ENCODE data around the gene TM4SF5.

Gene TM4SF5

DNA sequence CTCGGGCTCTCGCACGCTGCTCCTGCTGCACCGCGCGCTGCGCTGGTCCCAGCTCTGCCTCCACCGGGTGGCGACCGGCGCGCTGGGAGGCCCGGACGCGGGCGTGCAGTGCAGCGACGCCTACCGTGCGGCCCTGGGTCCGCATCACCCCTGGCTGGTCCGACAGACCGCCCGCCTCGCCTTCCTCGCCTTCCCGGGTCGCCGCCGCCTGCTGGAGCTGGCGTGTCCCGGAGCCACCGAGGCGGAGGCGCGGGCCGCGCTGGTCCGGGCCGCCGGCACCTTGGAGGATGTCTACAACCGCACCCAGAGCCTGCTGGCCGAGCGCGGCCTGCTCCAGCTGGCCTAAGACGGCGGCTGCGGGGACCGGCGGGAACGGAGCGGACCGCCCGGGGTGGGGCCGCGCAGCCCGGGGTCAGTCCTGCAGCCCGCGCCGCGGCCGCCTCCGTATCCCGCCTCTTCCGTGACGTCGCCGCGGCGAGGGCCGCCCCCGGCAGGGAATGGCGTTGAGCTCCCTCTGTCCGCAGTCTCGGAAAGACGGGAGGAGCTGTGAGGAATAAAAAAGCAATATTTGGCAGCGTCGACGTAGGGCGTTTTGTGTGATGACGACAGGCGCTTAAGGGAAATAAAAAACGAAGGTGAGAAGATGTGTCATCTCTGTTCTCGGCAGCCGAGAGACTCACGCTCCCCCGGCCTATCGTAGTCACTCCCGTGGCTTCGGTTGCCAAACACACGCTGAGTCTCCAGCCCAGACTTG, 18.4 kb downstream of the TM4SF5 start:
- TF ChIP-seq GATA3 (IDR thresholded peaks at IDR 0.05; ENCODE audit: low read depth, low read length) = no peak
- no peak for TF ChIP-seq GATA2 (IDR thresholded peaks at IDR 0.05; ENCODE audit: low read depth, low read length)

DNA sequence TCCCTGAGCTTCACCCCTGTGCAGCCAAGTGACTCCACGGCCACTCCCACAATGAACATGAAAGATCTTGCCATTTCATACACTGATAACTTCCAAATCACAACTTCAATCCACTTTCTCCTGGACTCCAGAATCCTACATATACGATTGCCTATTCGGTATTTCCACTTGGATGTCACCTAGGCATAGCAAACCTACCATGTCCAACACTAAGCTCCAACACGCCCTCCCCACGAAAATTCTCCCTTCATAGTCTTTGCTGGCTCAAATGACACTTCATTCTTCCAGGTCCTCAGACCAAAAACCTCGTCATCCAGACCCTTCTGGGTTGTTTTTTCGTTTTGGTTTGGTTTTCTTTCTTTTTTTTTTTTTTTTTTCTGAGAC, 19.0 kb downstream of the TM4SF5 start:
- no peak for TF ChIP-seq GATA3 (IDR thresholded peaks at IDR 0.05; ENCODE audit: low read depth, low read length)
- TF ChIP-seq GATA2 (IDR thresholded peaks at IDR 0.05; ENCODE audit: low read depth, low read length) = no peak

DNA sequence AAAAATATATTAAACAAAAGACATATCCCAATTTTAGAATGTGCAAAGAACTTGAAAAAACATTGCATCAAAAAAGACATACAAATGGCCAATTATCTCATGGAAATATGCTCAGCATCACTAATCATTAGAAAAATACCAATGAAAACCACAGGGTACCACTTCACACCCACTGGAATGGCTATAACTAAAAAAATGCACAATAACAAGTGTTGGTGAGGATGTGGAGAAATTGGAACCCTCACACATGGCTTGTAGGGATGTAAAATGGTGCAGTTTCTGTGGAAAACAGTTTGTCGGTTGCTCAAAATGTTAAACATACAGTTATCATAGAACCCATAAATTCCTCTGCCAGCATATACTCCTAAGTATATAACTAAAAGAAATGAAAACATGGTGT, 23.5 kb downstream of the TM4SF5 start:
- TF ChIP-seq GATA2 (IDR thresholded peaks at IDR 0.05; ENCODE audit: low read depth, low read length) (no peak), GATA3 (IDR thresholded peaks at IDR 0.05; ENCODE audit: low read depth, low read length) (no peak)

DNA sequence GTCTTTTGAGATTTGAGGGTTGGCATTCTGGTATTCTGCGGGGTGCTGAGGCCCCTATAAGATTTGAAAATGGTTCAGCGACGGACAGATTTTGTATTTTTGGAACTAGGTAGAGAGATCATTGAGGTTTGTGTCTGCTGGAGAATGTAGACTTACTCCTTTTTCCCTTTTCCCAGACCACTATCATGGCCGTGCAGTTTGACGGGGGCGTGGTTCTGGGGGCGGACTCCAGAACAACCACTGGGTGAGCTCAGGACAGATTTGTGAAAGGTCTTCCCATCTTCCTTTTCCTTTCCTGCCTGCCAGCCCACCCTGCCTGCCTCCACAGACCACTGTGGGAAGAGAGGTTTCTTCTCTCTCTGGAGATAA, 24.9 kb downstream of the TM4SF5 start:
- no peak for TF ChIP-seq GATA3 (IDR thresholded peaks at IDR 0.05; ENCODE audit: low read depth, low read length)
- TF ChIP-seq GATA2 (IDR thresholded peaks at IDR 0.05; ENCODE audit: low read depth, low read length) = no peak

DNA sequence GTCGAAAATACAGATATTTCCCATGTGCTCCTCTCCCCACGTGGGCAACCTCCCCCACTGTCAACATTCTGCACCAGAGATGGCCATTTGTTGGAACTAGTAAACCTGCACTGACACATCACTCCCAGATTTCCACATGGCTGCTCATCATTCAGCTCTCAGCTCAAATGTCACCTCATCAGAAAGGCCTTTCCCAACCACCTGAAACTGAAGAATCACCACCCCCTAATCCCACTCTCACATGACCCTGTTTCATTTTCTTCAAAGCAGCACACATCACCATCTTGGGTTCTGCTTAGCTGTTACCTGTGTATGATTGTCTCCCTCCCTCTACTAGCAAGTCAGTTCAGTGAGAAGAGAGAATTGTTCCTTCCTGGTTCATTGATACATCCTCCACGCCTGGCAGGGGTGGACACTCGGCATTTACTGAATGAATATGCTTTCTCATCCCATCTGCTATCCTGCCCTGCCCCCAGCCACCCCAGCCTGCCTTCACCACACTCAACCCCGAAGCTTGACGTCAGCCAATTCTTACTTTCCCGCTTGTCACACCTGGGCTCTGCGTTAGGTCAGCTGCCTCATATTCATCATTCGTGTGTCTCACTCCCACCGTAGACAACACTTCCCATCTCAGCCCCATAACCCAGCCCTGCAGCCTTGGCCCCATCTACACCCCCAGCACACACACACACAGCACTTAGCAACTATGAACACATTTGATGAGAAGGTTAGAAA, 28.9 kb downstream of the TM4SF5 start:
- TF ChIP-seq GATA2 (IDR thresholded peaks at IDR 0.05; ENCODE audit: low read depth, low read length) (no peak), GATA3 (IDR thresholded peaks at IDR 0.05; ENCODE audit: low read depth, low read length) (no peak)

DNA sequence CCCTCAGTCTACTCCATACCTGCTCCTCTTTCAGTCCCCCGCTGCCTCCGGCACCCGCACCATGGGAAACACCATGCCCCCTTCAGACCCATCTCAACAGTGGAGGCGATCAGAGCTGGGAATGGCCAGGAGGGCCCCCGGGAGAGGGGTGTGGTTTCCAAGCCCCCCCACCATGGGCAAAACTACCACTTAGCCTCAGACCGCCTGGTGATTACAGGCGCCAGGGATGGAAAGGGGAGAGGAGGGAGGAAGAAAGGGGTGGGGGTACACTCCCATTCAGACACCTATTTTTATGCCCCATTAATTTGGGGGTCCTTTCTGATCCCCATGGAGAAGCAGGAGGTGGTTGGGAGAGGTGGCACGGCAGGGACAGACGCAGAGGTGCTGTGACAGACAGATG, 30.5 kb downstream of the TM4SF5 start, which contains the start of gene C17orf114:
Gene C17orf114, minus strand, starts transcription at position 101 of the 400 bp plus-strand sequence.
- TF ChIP-seq GATA3 (IDR thresholded peaks at IDR 0.05; ENCODE audit: low read depth, low read length) = no peak
- no peak for TF ChIP-seq GATA2 (IDR thresholded peaks at IDR 0.05; ENCODE audit: low read depth, low read length)

DNA sequence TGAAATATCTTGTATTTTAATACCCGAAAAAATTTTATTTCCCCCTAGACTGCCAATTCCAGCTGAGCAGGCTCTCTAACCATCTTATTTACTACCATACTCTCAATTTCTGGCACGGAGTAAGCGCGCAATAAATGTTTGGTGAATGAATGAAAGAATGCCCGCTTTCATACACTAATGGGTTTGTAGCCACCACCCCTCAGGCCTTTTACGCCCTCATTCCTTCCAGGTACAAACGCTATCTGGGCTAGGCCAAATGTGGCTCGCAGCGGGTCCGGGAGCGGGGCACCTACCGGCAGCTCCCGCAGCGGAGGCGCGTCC, 34.7 kb downstream of the TM4SF5 start:
- TF ChIP-seq GATA2 (IDR thresholded peaks at IDR 0.05; ENCODE audit: low read depth, low read length) = no peak
- TF ChIP-seq GATA3 (IDR thresholded peaks at IDR 0.05; ENCODE audit: low read depth, low read length) = no peak

DNA sequence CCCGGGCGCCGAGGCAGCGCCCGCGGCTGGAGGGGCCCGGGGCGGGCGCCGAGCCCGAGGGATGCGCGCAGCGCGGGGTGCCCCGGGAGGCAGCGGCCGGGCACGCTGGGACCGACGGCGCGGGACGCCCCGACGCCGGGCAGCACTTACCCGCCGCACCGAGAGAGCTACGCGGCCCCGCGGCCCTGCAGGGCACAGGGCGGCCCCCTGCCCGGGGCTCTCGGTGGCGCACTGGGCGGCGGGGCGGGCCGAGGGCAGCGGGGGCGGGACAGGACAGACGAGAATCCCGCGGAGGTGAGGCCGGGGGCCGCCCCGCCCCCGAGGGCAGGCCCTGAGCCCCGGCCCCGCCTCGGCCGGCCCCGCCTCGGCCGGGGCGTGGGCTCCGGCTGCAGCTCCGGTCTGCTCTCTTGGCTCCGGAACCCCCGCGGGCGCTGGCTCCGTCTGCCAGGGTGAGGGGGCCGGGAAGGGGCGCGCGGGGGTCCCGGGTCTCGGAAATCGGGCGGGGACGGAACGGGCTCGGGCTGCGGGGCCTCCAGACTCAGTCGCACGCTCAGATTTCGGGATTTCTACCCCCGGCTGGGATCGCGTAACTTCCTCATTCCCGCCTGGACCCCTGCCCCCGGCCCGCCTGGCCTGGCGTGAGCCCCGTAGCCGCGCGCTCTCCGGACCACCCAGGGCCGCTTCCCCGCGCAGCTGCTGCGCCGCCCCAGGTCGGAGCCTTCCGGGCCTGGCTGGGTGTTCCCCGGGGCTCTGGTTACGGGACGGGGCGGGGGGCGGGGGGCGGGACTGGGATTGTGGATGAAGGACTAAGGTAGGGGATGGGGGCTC, 35.3 kb downstream of the TM4SF5 start, which contains the start of gene PLD2:
Gene PLD2, plus strand, starts transcription at position 376 of the 828 bp plus-strand sequence. CDS start 621 bp downstream, outside the sequence.
- TF ChIP-seq GATA3 (IDR thresholded peaks at IDR 0.05; ENCODE audit: low read depth, low read length) = no peak
- TF ChIP-seq GATA2 (IDR thresholded peaks at IDR 0.05; ENCODE audit: low read depth, low read length) = no peak

DNA sequence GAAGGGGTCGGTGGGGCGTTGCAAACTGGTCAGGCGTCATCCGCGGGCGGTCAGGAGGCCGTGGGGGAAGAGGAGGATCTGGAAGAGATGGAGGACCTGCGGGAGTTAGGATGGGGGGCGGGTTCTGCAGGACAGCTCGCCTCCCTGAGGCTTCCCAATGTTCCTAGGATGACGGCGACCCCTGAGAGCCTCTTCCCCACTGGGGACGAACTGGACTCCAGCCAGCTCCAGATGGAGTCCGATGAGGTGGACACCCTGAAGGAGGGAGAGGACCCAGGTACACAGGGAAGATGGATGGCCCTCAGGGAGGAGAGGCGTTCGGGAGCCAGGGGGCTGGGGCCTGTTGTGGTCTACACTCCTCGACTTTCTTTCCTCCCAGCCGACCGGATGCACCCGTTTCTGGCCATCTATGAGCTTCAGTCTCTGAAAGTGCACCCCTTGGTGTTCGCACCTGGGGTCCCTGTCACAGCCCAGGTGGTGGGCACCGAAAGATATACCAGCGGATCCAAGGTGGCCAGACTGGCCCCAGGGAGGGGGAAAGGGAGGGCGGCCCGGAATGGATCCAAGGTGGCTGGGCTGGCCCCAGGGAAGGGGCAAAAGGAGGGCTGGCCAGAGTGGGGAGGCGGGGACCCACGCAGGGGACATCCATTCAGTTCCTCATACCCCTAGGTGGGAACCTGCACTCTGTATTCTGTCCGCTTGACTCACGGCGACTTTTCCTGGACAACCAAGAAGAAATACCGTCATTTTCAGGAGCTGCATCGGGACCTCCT, 36.1 kb downstream of the TM4SF5 start:
- no peak for TF ChIP-seq GATA2 (IDR thresholded peaks at IDR 0.05; ENCODE audit: low read depth, low read length)
- TF ChIP-seq GATA3 (IDR thresholded peaks at IDR 0.05; ENCODE audit: low read depth, low read length) = no peak

DNA sequence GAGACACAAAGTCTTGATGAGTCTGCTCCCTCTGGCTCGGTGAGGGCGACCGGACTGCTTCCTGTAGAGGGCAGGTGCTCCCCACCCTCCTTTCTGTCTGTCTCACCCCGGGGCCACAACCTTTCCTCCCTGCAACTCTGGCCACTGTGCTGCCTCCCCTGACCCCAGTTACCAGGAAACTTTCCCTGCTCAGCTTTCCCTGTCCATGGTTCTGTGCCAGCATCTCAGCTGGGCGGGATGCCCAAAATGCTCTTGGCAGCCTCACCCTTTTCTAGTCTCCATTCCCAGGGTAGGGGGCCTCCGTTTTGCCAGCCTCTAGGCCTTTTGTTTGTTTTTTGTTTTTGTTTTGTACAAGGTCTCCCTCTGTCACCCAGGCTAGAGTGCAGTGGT, 36.7 kb downstream of the TM4SF5 start:
- TF ChIP-seq GATA3 (IDR thresholded peaks at IDR 0.05; ENCODE audit: low read depth, low read length) (no peak), GATA2 (IDR thresholded peaks at IDR 0.05; ENCODE audit: low read depth, low read length) (no peak)

DNA sequence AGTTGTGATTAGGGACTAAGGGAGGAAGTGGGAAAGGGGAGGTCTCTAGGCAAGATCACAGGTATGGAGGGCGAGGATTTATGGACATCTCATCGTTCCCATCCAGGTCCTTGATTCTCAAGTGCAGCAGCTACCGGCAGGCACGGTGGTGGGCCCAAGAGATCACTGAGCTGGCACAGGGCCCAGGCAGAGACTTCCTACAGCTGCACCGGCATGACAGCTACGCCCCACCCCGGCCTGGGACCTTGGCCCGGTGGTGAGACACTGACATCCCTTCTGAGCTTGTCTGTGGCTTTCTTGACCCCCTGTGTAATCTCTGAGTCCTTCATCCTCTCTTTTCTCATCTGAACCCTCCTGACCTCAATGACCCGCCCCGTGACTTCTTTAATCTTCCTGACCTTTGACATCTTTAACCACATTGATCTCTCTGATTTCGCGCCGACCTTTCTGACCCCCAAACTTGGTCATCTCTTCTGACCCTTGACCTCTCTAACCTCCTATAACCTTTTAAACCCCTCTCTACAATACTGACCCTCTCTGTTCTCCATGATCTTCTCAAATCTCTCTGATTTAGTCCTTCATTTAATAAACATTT, 39.1 kb downstream of the TM4SF5 start:
- TF ChIP-seq GATA2 (IDR thresholded peaks at IDR 0.05; ENCODE audit: low read depth, low read length) (no peak), GATA3 (IDR thresholded peaks at IDR 0.05; ENCODE audit: low read depth, low read length) (no peak)

DNA sequence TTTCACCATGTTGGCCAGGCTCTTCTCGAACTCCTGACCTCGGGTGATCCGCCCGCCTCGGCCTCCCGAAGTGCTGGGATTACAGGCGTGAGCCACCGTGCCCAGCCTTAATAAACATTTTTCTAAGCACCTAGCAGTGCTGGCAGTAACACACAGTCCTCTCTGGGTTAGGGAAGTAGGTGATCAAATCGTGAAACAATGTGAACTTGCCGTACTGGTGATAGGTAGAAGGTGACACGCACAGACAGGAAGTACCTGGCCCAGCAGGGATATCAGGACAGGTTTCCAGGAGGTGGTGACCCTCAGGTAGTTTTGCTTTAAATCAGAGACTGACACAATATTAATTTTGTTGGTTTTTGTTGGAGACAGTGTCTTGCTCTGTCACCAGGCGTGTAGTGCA, 39.8 kb downstream of the TM4SF5 start:
- TF ChIP-seq GATA2 (IDR thresholded peaks at IDR 0.05; ENCODE audit: low read depth, low read length) = no peak

DNA sequence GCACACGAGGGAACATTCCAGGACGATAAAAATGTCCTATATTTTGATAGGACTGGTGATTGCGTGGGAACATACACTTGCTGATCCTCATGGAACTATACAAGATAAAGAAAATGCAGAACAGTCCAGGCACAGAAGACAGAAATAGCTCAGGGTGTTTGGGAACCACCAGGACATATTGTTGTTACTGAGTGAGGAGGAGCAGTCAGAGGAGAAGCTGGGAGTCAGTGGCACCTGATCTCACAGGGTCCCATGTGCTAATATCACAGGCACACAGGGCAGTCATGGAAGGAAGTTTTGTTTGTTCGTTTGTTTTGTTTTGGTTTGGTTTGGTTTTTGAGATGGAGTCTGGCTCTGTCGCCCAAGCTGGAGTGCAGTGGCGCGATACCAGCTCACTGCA, 41.0 kb downstream of the TM4SF5 start:
- TF ChIP-seq GATA2 (IDR thresholded peaks at IDR 0.05; ENCODE audit: low read depth, low read length) = no peak
- TF ChIP-seq GATA3 (IDR thresholded peaks at IDR 0.05; ENCODE audit: low read depth, low read length) = no peak
